ENCODE data around the gene SPON2. TPM values are rescaled to one million over a fixed set of nuclear protein-coding genes. Genes with fewer than 3 reads are reported as not detected.
A peak's percentile ranks its signal among the peaks of the same experiment; 100 is the strongest.

The SPON2 gene
- total and polyA plus RNA-seq, 8 donors: 3.1 to 45.2 (median 11.0) TPM

GRCh38 chr4:1167244-1167949, 5.0 kb downstream of the SPON2 start:
- Histone ChIP-seq H3K4me1 (peaks cover 0 to 6% (median 0%) of the 10 kb centered on the region in 3 donors), H3K4me3 (peak overlapping the region in 3 of 4 donors; percentile 11 to 50 (median 31)), H3K36me3 (no peaks in the 10 kb centered on the region), H3K9me3 (no peaks in the 10 kb centered on the region), H3K27ac (no peak overlapping the region), H3K27me3 (no peaks in the 10 kb centered on the region)
- peak in 5 of 6 donors; percentile 58 to 82 (median 65) for DNase-seq
- ATAC-seq: peak; percentile 57 to 83 (median 74)
- FAIRE-seq: no peak
- WGBS, 2 donors: 35 to 50% methylated on average over 48 to 51 of the region's 51 CpGs
- intact Hi-C loops (cut with DNase I): no loop called here
- TF ChIP-seq CTCF (IDR thresholded peaks at IDR 0.05): peak; percentile 50 to 71 (median 62)

GRCh38 chr4:1166509-1167243, 5.7 kb downstream of the SPON2 start:
- FAIRE-seq (no peak), ATAC-seq (peak in 2 of 4 donors; percentile 2 to 4), DNase-seq (peak in 1 of 6 donors; percentile 43)
- H3K4me3 ChIP-seq: peak overlapping the region in 1 of 4 donors; percentile 50
- no peaks in the 10 kb centered on the region for H3K27me3 ChIP-seq
- no peak overlapping the region for H3K27ac ChIP-seq
- no peak for TF ChIP-seq CTCF (IDR thresholded peaks at IDR 0.05)
- 69 to 79% methylated on average over 24 of the region's 24 CpGs for WGBS, 2 donors
- H3K9me3 ChIP-seq: no peaks in the 10 kb centered on the region
- H3K4me1 ChIP-seq: peaks cover 0 to 4% (median 0%) of the 10 kb centered on the region in 3 donors
- intact Hi-C loops (cut with DNase I): no loop called here
- H3K36me3 ChIP-seq: no peaks in the 10 kb centered on the region

GRCh38 chr4:1164956-1165545, 7.3 kb downstream of the SPON2 start:
- Histone ChIP-seq H3K4me1 (peaks cover 0 to 2% (median 0%) of the 10 kb centered on the region in 3 donors), H3K27ac (no peak overlapping the region), H3K9me3 (no peaks in the 10 kb centered on the region), H3K27me3 (no peaks in the 10 kb centered on the region), H3K36me3 (no peaks in the 10 kb centered on the region), H3K4me3 (no peak overlapping the region)
- intact Hi-C loops (cut with DNase I): no loop called here
- no peak for ATAC-seq
- peak in 1 of 6 donors; percentile 39 for DNase-seq
- 87 to 96% methylated on average over 13 of the region's 13 CpGs for WGBS, 2 donors
- TF ChIP-seq CTCF (IDR thresholded peaks at IDR 0.05): no peak
- FAIRE-seq: no peak

GRCh38 chr4:1164444-1164843, 7.9 kb downstream of the SPON2 start:
- FAIRE-seq (no peak), ATAC-seq (no peak), DNase-seq (peak in 1 of 6 donors; percentile 36)
- H3K9me3 ChIP-seq: no peaks in the 10 kb centered on the region
- 96 to 97% methylated on average over 5 of the region's 5 CpGs for WGBS, 2 donors
- no peak overlapping the region for H3K4me3 ChIP-seq
- H3K4me1 ChIP-seq: peaks cover 0 to 2% (median 0%) of the 10 kb centered on the region in 3 donors
- H3K27ac ChIP-seq: no peak overlapping the region
- H3K36me3 ChIP-seq: no peaks in the 10 kb centered on the region
- no peak for TF ChIP-seq CTCF (IDR thresholded peaks at IDR 0.05)
- intact Hi-C loops (cut with DNase I): no loop called here
- H3K27me3 ChIP-seq: no peaks in the 10 kb centered on the region

All from pancreas (tissue), 10 donors.